Endometrial microvascular endothelial cells (primary cell): ENCODE measurements around the gene PDLIM1. TPM values are rescaled to one million over a fixed set of nuclear protein-coding genes. Genes with fewer than 3 reads are reported as not detected.

Experiments used
- in situ Hi-C: cut with HindIII; loops from 2 replicates; pipeline ENCODE4 v1.10.0; 2017; ENCODE audit warnings: low sequenced_read_pairs, low pct_unique_long_range_greater_than_20kb; ENCODE audit errors: inconsistent ontology term
- total RNA-seq: library from RNA; depleted of rRNA; stranded (reverse); fragments of >200 nt; gene quantifications from one replicate; pipeline ENCODE4 v1.2.3, GENCODE V29; 2015; ENCODE audit errors: inconsistent ontology term

Gene PDLIM1
- total RNA-seq, 1 donor from 2014 or later = 162 TPM

DNA sequence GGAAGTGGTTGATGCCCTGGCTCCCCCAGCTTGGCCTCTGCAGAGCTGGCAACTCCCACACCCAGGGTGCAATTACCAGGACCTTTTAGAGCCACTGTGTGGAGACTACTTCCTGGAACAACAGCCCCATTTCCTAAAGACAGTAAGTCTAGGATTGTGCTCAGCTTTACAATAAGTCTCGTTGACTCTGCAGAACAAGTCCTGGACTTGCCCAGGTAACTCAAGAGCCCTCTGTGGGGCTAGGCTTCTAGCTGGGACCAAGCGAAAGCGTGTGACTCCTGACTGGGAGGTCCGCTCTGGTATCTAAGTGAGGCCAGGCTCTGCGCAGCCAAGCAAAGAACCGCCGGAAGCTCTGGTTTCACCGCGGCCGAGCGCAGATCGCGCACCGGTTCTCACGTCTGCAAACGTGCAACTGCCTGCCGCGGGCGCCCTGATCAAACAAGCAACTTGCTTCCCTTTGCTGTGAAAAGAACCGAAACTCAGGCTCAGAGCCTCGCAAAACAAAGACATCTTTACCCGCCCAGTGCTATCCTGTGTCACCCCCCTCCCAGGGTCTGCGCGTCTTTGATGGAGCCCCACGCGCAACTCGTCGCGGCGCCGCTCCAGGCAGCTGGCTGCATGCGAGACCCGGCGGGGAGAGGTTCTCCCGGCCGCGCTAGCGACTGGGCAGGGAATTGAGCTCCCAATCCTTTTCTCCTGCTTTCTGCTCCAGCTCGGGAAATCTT is 4.4 kb upstream of the PDLIM1 start:
- in situ Hi-C loops = no loop called here

DNA sequence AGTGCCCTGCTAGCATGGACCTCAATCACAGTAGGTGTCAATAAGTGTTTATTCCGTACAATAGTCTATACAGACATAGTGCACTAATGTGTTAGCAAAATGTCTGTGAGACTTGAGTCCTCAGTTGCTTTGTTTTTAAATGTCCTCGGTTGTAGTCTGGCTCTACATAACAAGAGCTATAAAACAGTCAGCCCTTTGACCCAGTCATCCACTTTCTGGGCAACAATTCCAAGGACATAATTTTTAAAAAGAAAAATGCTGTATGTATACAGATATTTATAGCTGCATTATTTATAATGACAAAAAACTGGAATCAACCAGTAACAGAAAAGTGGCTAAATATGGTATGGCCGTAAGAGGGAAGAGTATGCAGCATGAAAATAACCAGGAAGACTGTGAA is 2.8 kb upstream of the PDLIM1 start:
- in situ Hi-C loops = no loop called here

DNA sequence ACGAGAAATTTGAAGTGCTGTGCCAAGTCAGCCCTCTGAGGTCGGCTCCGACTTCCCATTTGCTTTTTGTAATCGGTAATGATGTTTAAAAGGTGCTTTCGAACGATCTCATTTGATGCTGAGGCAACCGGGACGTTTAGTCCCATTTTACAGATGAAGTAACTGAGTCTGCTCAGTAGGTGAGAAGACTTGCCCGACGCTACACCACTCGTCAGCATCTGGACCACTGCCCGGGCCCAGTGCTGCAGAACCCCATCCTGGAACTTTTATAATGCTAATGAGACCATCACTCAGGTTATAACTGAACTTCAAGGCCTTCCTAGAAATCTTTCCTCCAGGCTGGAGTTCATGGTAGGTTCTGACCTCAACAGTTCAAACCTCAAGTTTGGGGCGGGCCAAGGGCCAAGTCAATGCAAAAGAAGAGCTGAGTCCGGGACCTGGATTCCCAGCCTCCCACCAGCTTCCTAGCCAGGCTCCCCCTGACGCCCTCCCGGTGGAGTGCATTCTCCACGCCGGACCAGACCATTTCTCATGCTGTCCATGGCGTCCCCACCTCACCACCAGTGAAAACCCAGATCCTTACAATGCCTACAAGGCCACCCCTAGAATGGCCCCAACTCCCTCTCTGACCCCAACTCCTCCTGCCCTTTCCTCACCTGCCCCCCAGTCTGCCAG is 699 bp upstream of the PDLIM1 start:
- in situ Hi-C loops = no loop called here

DNA sequence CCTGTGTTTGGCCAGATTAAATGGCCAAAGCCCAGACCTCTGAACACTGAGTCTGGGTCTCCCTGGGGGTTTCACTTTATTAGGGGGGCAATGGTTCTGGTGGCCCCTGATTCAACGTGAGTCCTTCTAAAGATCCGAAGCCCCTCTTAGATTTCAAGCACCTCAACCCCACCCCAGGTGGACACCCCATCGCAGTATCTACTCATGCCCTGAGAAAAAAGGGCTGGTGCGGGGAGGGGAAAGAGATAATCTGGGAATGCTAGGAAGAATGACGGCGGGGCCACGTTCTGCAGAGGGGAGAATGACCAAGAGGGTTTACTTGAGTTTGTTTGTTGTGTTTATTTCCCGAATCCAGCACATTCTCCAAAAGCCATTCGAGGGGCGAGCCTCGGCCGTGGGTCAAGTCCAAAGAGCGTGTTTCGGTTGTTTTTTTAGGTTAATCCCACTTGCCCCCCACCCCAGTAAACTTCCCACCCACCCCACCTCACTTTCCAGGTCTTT is 832 bp downstream of the PDLIM1 start:
- in situ Hi-C loops = no loop called here

DNA sequence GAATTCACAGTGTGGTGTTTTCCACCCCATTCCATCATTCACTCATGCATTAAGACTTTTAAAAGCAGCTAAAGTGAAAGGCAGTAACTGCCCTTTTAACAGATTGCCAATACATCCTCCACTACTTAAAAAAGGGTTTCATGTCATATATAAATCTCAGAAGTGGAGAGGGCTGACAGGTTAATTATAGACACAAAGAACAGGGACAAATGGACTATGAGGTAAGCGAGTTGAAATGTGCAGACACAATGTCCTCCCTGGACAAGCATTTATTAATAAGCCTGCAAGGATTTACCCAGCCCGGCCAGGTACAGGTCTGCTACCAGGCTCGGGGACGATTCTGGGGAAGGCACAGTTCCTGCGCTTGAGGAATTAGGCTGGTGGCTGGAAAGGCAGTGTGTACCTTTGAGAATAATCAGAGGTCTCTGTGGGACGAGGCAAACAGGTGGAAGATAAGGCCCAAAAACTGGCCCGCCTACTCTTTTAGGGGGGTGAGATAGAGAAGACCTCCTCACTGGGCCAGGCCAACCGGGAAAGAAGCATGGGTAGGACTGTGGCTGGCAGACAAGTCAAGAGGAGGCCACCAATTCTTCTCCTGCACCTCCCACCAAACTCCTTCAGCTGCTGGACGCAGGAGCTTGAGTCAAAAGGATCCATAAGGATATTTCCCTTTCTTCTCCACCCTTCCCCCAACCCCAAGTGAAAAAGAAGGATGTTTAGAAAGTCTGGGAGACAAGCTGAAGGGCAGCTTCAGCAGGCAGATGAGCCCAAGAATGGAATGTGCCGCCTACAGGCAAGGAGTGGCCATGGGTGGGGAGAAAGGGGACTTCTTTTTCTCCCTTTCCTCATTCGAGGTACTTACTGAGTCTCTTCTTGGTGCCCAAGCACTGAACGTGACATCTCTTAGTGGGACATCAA is 1.5 kb downstream of the PDLIM1 start:
- in situ Hi-C loops = no loop called here

DNA sequence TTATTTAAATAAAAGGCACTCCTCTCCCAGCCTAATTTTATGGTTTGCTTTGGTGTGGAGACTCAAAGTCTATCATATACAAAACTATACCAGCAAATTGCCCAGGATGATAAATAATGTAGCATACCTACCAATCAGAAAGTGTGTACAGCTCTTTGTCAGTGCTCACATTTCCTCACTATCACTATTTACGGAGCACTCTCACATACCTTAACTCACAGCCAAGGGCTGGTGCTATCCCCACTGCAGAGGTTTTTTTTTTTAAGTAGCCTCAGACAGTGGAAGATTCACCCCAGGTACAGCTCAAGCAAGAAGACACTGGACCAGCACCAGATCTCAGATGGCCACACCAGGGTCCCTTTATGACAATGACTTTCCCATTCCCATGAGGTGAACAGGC is 2.5 kb downstream of the PDLIM1 start:
- in situ Hi-C loops = no loop called here

DNA sequence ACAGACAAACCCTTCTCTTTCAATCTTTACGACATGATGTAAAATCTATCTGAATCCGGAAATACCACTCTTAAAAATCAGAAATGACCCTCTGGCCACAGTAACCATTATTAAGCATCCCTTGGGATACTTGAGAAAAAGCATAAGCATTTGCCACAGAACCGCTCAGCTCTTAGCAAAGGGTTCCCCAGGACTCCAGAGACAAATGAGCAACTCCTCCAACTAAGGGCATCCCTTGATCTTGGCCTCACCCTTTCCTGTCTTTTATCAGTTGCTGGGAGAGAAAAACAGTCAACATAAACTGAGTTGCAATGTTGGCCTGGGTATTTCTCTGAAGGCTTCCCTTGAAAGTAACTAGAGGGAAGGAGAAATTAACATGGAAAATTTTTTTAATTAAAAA is 3.5 kb downstream of the PDLIM1 start:
- in situ Hi-C loops = no loop called here

DNA sequence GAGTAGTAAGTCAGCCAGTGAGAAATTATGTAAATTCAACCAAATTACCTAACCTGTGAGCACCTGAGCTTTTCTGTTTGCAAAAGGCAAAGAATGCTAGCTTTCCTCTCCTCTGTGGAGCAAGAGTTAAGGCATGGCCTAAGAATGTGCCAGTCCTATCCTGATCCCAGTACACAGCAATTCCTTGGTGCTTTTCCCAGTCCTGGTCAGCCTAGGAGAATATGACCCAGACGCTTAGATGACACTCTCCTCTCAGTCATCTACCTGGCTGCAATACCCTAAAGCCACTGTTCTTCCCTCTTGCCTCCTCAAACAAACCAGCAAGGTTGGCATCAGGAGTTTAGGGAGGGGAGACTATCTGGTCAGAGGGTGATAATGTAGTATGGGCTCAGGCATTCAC is 4.1 kb downstream of the PDLIM1 start:
- in situ Hi-C loops = no loop called here

DNA sequence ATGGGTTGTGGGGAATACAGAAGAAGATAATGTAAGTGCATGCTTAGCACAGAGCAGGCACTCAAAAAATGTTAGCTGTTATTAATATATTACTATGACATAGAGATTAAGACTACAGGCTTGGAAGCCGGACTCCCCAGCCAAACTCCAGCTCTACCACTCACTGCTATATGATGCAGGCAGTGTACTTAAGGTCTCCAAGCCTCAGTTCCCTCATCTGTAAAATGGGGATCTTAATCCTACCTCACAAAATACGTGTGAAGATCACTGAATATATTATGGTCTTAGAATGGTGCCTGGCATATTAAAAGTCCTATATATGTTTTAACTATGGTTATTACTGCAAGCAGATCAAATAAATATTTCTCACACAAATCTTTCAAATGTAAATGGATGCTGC is 5.2 kb downstream of the PDLIM1 start:
- in situ Hi-C loops = no loop called here

DNA sequence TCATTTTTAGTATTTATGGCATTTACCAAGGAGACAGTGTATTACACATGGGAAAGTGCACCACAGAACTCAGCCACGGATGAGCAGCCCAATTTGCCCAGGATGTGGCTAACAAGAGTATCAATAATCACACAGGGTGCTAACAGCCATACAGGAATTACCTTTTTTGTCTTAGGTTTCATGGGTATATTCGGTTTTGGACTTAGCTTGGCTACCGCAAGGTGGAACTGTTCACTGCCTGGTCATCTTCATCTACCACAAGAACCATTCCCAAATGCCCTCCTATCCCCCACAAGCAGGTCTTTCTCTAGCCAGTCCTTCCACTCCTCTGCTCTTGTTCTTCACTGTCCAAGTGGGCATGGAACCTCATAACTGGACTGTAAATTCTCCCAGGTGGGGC is 6.0 kb downstream of the PDLIM1 start:
- in situ Hi-C loops = no loop called here

DNA sequence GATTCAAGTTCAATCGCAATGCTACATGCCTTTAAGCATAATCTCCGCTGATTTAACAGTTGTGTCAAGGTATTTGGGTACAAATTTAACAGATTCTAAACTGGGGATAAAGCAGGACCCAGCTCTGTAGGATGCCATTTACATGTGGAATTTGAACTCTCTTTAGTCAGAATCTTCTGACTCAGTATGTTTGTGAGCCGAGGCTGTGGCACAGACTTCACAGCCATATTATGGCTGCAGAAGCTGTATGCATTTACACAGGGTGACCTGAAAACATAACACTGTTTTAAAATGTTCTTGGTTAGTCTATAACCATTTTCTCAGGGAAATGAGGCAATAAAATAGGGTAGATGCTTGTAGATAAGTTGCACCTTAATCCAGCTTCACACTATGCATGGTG is 8.7 kb downstream of the PDLIM1 start:
- in situ Hi-C loops = no loop called here

DNA sequence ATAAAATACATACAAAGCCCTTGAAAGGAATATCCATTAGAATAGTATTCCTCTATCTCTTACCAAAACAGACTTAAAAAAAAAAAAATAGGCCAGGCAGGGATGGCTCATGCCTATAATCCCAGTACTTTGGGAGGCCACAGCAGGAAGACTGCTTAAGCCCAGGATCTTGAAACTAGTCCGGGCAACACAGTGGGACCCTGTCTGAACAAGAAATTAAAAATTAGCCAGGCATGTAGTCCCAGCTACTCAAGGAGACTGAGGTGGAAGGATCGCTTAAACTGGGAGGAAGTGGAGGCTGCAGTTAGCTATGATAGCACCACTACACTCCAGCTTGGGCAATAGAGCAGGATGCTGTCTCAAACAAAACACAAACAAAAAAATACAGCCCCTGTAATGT is 9.6 kb downstream of the PDLIM1 start:
- in situ Hi-C loops = no loop called here

DNA sequence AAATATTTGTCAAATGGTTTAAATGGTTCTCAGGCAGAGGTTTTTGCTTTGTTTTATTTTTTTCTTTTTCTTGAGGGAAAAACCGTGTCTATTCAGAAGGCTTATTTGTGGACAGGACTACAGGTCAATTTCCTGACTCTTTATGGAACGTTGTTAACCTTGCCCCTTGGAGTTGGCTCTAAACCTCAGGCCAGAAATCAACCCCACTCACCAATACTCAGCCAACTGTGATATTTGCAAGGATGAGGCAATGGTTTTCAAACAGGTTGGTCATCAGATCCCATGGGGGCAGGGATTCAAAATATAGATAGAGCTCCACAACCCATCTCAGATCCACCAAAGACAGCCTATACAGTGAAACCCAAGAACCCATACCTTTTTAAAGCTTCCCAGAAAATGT is 10.2 kb downstream of the PDLIM1 start:
- in situ Hi-C loops = no loop called here

DNA sequence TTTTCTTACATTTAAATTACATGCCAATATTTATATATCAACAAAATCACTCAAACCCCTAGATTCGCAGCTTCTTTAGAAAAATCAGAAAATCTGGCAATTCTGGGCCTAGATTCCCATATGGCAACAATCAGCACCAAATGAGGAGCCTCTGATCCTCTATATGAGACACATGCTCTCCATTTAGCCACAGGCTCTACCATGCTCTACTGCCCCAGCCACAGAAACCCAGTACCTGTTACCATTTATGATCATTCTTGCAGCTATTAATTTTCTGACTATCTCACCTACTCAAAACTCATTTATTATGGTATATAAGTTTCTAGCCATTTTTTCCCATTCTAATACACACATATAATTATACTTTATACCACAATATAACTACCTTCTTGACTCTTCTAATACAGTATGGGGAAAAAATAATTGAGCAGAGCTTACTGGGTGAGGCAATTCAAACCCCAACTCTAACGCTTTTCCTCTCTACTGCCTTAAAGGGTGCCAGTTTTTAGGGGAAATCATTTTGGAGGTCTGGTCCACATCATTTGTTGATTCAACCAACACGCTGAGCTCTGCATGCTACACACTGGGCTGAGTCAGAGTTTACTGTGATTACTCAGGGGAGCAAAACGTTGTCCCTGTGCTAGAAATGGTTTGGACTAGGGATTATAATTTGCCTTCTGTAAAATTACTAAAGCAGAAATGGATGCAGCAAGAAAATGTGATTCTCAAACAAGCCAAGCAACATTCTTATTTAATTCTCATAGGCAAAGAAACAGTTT is 11.6 kb downstream of the PDLIM1 start:
- in situ Hi-C loops = no loop called here

DNA sequence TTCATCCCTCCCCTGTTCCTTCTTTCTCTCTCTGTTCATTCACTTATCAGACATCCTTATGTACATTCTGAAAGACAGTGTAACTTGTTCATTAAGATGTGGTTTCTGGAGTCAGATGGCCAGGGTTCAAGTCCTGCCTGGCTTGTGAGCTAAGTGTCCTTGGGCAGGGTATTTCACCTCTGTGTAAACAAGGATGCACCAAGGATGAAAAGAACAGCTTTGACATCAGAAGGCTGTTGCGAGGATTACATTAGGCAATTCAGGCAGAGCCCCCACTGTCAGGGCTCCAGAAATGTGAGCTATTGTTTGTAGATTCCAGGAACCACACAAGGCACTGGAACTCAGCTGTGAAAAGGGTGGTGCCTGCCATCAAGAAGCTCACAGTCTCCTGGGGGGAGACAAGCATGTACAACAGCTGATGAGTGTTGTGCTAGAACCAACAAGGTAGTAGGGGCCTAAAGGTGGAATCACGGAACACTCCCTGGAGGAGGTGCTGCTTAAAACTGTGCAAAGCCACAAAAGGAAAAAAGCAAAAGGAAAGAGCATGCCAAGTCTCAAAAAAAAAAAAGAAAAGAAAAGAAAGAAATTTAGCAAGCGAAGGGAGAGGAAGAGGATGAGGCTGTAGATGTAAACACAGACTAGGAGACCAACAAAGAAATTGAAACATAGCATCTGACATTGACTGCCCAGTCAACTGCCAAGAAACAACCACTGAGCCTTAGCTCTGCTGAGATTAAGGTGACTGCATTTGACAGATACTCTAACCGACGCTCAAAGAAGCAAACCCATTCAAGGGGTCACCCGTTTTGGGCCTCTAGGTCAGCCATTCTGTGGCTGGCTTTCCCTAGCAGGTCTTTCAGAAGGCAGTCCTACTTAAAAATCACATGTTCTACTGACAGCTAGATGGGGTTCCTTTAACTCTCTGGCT is 12.5 kb downstream of the PDLIM1 start:
- in situ Hi-C loops = no loop called here

DNA sequence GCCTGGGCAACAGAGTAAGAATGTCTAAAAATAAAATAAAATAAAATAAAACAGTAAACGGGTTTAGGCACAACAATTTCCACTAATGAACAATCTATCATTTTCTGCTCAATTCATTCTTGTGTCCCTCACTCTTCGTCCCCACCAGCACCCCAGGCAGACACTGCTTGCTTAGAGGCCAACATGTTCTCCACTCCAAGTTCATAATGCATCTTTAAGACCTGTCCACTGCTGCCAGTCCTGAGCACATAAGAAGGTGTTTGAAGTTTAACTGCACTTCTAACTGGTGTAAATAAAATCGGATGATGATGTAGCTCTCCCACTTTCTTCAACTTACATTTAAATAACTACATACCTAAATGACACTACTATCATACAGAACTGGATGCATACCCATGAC is 13.2 kb downstream of the PDLIM1 start:
- in situ Hi-C loops = no loop called here

DNA sequence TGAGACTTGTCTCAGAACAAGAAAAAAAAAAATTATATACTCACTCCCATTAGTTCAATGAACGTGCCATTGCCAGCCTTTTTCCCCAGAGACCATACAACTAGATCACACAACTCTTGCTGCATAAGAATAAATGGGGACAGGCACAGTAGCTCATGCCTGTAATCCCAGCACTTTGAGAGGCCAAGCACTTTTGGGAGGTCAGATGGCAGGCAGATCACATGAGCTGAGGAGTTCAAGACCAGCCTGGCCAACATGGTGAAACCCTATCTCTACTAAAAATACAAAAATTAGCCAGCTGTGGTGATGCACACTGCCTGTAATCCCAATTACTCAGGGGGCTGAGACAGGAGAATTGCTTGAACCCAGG is 13.6 kb downstream of the PDLIM1 start:
- in situ Hi-C loops = no loop called here
